WI38 (cell line): ENCODE data around the gene ATP6V1D.
A peak's percentile ranks its signal among the peaks of the same experiment; 100 is the strongest.
"Not testable (repeated sequence)": the region's sequence is repeated elsewhere in the genome, so short reads cannot be mapped to it uniquely, and the experiment has no call there.

ENCODE experiments used
- H3K4me3 ChIP-seq: 2 replicates; pipeline ENCODE4 v1.5.1; 2011; ENCODE audit warnings: low read depth, mild to moderate bottlenecking, control low read depth, low read length
- TF ChIP-seq, protein P1 (sequence below): IDR thresholded peaks from 2 replicates; pipeline ENCODE4 v1.5.1; 2012; ENCODE audit warnings: low read depth, mild to moderate bottlenecking, control low read depth, low read length

The ATP6V1D gene

DNA sequence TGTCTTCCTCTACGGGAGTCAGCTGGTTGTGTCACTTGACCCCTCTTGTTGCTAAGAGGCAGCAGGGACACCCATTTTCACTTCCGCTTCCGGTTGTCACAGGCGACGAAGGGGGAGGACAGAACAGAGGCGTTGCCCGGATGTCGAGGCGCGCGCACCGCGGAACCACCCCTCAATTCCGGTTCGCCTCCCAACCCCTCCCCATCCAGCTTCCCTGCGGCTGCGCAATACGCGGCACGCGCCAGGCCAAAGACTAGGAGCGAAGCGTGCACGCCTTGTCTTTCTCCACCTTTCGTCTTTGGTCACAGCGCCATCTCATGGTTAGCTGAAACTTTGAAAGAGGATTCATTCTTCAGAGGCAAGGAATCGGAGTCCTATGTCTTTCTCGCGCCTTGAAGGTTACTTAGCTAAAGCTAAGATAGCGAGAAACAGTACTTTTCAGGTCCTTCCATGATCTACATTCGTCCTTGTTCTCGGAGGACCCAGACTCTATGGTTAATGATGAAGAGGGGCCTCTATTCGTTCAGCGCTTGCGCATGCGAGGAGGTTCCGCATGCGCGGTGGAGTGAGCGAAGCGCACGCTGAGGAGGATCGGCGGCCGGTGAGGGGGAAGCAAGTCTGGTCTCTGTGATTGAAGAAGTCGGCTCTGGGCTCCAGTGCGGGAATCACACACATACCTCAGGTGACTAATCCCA, at the start of gene ATP6V1D, which contains the start of gene EIF2S1:
TSS of gene ATP6V1D (minus strand) at position 30 of the 695 bp plus-strand sequence. CDS start 106 bp downstream, outside the sequence.
TSS of gene EIF2S1 (plus strand) at position 554 of the 695 bp plus-strand sequence. CDS start 4,440 bp downstream, outside the sequence.
- peak within 1 kb of the TSS; percentile 98 for H3K4me3 ChIP-seq
- TF ChIP-seq, protein P1, sequence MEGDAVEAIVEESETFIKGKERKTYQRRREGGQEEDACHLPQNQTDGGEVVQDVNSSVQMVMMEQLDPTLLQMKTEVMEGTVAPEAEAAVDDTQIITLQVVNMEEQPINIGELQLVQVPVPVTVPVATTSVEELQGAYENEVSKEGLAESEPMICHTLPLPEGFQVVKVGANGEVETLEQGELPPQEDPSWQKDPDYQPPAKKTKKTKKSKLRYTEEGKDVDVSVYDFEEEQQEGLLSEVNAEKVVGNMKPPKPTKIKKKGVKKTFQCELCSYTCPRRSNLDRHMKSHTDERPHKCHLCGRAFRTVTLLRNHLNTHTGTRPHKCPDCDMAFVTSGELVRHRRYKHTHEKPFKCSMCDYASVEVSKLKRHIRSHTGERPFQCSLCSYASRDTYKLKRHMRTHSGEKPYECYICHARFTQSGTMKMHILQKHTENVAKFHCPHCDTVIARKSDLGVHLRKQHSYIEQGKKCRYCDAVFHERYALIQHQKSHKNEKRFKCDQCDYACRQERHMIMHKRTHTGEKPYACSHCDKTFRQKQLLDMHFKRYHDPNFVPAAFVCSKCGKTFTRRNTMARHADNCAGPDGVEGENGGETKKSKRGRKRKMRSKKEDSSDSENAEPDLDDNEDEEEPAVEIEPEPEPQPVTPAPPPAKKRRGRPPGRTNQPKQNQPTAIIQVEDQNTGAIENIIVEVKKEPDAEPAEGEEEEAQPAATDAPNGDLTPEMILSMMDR = peak; percentile 97

DNA sequence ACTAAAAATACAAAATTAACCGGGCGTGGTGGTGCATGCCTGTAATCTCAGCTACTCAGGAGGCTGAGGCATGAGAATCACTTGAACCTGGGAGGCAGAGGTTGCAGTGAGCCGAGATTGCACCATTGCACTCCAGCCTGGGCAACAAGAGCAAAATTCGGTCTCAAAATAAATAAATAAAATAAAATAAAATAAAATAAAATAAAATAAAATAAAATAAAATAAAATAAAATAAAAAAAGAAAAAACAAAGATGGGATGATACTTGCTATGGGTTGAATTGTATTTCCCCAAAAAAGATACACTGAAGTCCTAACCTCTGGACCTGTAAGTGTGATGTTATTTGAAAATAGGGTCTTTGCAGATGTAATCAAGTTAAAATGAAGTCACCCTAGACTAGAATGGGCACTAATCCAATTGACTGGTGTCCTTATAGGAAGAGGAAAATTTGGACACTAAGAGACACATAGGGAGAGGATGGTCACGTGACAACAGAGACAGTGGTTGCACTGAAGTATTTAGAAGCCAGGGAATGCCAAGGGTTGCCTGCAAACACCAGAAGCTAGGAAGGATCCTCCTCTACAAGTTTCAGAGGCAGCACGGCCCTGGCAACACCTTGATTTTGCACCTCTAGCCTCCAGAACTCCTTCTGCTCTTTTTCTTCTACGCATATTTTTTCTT, 48.7 kb upstream of the ATP6V1D start:
- H3K4me3 ChIP-seq = not testable (repeated sequence)

DNA sequence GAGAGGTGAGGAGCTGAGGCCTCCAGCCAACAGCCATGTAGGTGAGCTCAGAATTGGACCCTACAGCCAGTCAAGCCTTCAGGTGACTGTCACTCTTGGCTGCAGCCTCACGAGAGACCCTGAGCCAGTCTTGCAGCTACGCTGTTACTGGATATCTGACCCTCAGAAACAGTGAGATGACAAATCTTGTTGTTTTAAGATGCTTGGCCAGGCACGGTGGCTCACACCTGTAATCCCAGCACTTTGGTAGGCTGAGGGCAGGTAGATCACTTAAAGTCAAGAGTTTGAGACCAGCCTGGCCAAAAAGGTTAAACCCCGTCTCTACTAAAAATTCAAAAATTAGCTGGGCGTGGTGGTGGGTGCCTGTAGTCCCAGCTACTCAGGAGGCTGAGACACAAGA, 46.2 kb upstream of the ATP6V1D start:
- no peak overlapping the region for H3K4me3 ChIP-seq

DNA sequence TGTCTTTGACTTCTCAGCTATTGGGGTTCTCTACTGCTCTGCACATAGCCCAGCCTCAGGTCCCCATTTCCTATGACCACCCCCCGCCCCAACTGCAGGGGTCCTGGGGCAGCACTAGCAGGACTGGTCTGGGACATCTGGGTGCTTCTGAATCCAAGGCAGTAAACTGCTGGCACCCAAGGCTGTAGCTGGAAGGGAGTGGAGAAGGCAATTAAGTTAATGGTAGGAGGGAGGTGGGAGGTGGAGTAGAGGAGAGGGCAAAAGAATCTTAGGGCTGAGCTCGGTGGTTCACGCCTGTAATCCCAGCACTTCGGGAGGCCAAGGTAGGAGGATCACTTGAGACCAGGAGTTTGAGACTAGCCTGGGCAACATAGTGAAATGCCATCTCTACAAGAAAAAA, 40.8 kb upstream of the ATP6V1D start:
- TF ChIP-seq, protein P1 = no peak
- no peak overlapping the region for H3K4me3 ChIP-seq

More for the DNA sequence above, 46.2 kb upstream of the ATP6V1D start:
- TF ChIP-seq, protein P1 = no peak

DNA sequence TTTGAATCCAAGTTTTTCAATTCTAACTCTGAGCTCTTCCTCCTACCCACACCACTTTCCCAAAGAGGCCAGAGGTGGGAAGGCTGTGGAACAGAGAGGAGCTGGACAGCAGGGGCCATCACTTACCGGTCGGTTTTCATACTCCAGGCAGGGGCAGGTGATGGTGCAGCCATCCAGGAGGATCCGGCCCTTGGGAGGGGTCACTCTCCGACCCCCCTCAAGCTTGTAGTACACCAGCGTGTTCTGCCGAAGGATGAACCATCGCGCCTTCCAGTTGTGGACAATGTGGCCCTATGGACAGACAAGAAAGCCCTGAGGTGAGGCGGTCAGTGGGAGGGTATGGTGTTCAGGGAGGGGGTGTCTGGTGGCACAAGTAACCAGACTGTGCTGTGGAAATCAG, 37.9 kb upstream of the ATP6V1D start:
- TF ChIP-seq, protein P1 = no peak
- H3K4me3 ChIP-seq = no peak overlapping the region

DNA sequence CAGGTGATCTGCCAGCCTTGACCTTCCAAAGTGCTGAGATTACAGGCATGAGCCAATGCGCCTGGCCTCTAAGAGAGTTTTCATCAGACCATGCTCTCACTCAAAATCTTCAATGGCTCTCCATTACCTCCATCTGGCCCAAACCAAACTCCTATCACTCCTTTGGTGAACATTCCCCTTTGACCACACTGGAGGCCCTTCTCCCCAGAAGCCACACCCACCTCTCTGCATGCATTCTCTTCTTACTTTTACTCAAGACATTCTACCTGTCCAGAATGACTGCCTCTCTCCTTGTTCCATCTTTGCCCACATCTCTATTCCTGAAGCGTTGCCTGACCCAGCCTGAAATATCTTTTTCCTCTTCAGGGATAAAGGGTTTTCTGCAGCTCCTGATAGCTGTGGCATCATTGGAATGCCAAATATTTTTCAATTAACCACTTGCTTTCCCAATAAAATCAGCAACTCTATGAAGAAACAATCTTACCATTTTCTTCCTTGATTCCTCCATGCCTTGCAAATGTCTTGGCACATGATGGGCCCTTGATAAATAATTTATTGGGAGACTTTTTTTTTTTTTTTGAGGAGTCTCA, 36.9 kb upstream of the ATP6V1D start:
- TF ChIP-seq, protein P1 = no peak
- no peak overlapping the region for H3K4me3 ChIP-seq

DNA sequence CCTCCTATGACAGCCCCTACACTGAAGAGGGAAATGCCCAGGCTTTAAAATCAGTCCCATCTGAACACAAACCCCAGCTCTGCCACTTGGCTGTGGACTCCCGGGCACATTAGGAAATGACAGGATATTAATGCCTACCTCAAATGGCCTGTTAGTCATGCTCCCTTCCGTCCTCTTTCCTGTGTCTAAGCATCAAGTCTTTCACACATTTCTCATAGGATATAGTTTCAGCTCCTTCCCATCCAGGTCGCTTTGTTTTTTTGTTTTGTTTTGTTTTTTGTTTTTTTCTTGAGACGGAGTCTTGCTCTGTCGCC, 36.2 kb upstream of the ATP6V1D start:
- TF ChIP-seq, protein P1 = no peak
- no peak overlapping the region for H3K4me3 ChIP-seq
